GM23338 (cell line): Measurements from ENCODE around the gene MARCHF3. TPM values are rescaled to one million over a fixed set of nuclear protein-coding genes. Genes with fewer than 3 reads are reported as not detected.

Source experiments
- ATAC-seq: fragments of 200-7000 bp; cut with Tn5 transposase; 3 replicates; pipeline ENCODE4 v1.9.1; 2020
- DNase-seq: peaks from one replicate; pipeline ENCODE4 v3.0.0-alpha.2; 2015; ENCODE audit warnings: low spot score
- H2AFZ ChIP-seq: fragments of 200-600 bp; sonication (generic); 2 replicates; pipeline ENCODE4 v1.8.0; 2016; ENCODE audit warnings: antibody characterized with exemption, mild to moderate bottlenecking, moderate library complexity
- H3F3A ChIP-seq: fragments of 200-600 bp; sonication (generic); replicated peaks from 2 replicates; pipeline ENCODE4 v1.8.0; 2017; ENCODE audit warnings: antibody characterized with exemption, mixed run types, low read depth
- H3K27ac ChIP-seq: fragments of 200-600 bp; sonication (generic); 2 replicates; pipeline ENCODE4 v1.6.1; 2016; ENCODE audit warnings: low read depth
- H3K27me3 ChIP-seq: fragments of 200-600 bp; sonication (generic); 2 replicates; pipeline ENCODE4 v1.8.0; 2016; ENCODE audit warnings: mild to moderate bottlenecking, mixed run types, moderate library complexity; ENCODE audit not compliant: insufficient read depth
- H3K36me3 ChIP-seq: fragments of 200-600 bp; sonication (generic); 2 replicates; pipeline ENCODE4 v1.8.0; 2016; ENCODE audit warnings: mild to moderate bottlenecking; ENCODE audit not compliant: insufficient read depth
- H3K4me1 ChIP-seq: fragments of 200-600 bp; sonication (generic); 2 replicates; pipeline ENCODE4 v1.8.0; 2016; ENCODE audit warnings: mild to moderate bottlenecking, moderate library complexity; ENCODE audit not compliant: insufficient read depth
- H3K4me2 ChIP-seq: fragments of 200-600 bp; sonication (generic); 2 replicates; pipeline ENCODE4 v1.7.1; 2017; ENCODE audit warnings: mixed run types
- H3K4me3 ChIP-seq: fragments of 200-600 bp; sonication (generic); 2 replicates; pipeline ENCODE4 v1.6.1; 2016; ENCODE audit warnings: mixed run types
- H3K79me2 ChIP-seq: fragments of 200-600 bp; sonication (generic); replicated peaks from 2 replicates; pipeline ENCODE4 v1.8.0; 2017; ENCODE audit warnings: mild to moderate bottlenecking; ENCODE audit not compliant: insufficient read depth
- H3K9me2 ChIP-seq: fragments of 200-600 bp; sonication (generic); 2 replicates; pipeline ENCODE4 v1.8.0; 2017; ENCODE audit not compliant: insufficient read depth
- H4K20me1 ChIP-seq: fragments of 200-600 bp; sonication (generic); replicated peaks from 2 replicates; pipeline ENCODE4 v1.8.0; 2017; ENCODE audit warnings: mild to moderate bottlenecking; ENCODE audit not compliant: insufficient read depth
- H3K27ac Mint-ChIP-seq: 2 replicates; pipeline ENCODE4 v1.8.0; 2020; ENCODE audit warnings: inconsistent platforms, mild to moderate bottlenecking, moderate library complexity, mixed read lengths
- H3K27me3 Mint-ChIP-seq: 3 replicates; pipeline ENCODE4 v1.8.0; 2022; ENCODE audit warnings: low read depth, mild to moderate bottlenecking, moderate library complexity, mixed read lengths, inconsistent platforms; ENCODE audit not compliant: insufficient read depth, poor library complexity
- H3K36me3 Mint-ChIP-seq: 3 replicates; pipeline ENCODE4 v1.8.0; 2021; ENCODE audit warnings: low read depth, mild to moderate bottlenecking, inconsistent platforms, moderate library complexity, mixed read lengths
- H3K4me1 Mint-ChIP-seq: 3 replicates; pipeline ENCODE4 v1.8.0; 2020; ENCODE audit warnings: mild to moderate bottlenecking, inconsistent platforms, mixed read lengths
- H3K4me3 Mint-ChIP-seq: 3 replicates; pipeline ENCODE4 v1.8.0; 2021; ENCODE audit warnings: moderate library complexity, mild to moderate bottlenecking, inconsistent platforms, mixed read lengths
- H3K9me3 Mint-ChIP-seq: 3 replicates; pipeline ENCODE4 v1.8.0; 2020; ENCODE audit warnings: moderate library complexity, mild to moderate bottlenecking, inconsistent platforms, mixed read lengths
- CREB1 ChIP-seq: fragments of 250-450 bp; sonication (Bioruptor Pico); IDR thresholded peaks from 2 replicates; pipeline ENCODE4 v1.5.0; 2020; ENCODE audit warnings: low read depth, mild to moderate bottlenecking, moderate library complexity
- ETS1 ChIP-seq: IDR thresholded peaks from 2 replicates; pipeline ENCODE4 v1.6.1; 2016; ENCODE audit warnings: antibody characterized with exemption
- EZH2 ChIP-seq: fragments of 200-600 bp; sonication (generic); IDR thresholded peaks from one replicate; pipeline ENCODE4 v1.8.0; 2017; ENCODE audit warnings: antibody characterized with exemption, mild to moderate bottlenecking, low read depth; ENCODE audit not compliant: unreplicated experiment
- EZH2phosphoT487 ChIP-seq: fragments of 200-600 bp; sonication (generic); IDR thresholded peaks from one replicate; pipeline ENCODE4 v1.8.1; 2018; ENCODE audit warnings: antibody characterized with exemption; ENCODE audit not compliant: unreplicated experiment
- JUNB ChIP-seq: IDR thresholded peaks from one replicate; pipeline ENCODE4 v1.6.1; 2016; ENCODE audit warnings: antibody characterized with exemption; ENCODE audit not compliant: unreplicated experiment
- NANOG ChIP-seq: IDR thresholded peaks from 2 replicates; pipeline ENCODE4 v1.6.1; 2016; ENCODE audit warnings: antibody characterized with exemption, borderline replicate concordance
- POLR2AphosphoS5 ChIP-seq: IDR thresholded peaks from 2 replicates; pipeline ENCODE4 v1.6.1; 2016; ENCODE audit warnings: antibody characterized with exemption, low read depth
- STAT1 ChIP-seq: IDR thresholded peaks from one replicate; pipeline ENCODE4 v1.6.1; 2016; ENCODE audit warnings: antibody characterized with exemption; ENCODE audit not compliant: unreplicated experiment
- ZNF114 ChIP-seq: fragments of 250-450 bp; sonication (Bioruptor Pico); IDR thresholded peaks from 2 replicates; pipeline ENCODE4 v1.5.0; 2020; ENCODE audit warnings: mild to moderate bottlenecking, moderate library complexity
- ZNF331 ChIP-seq: fragments of 250-450 bp; sonication (Bioruptor Pico); IDR thresholded peaks from 2 replicates; pipeline ENCODE4 v1.5.0; 2020; ENCODE audit warnings: low read depth, mild to moderate bottlenecking, moderate library complexity
- polyA plus RNA-seq: library from polyadenylated mRNA; unstranded; fragments of >200 nt; fragmentation: Nextera tagmentation; extraction: Ambion mirVana; gene quantifications from 2 replicates; pipeline ENCODE4 v1.2.1, GENCODE V29; 2016
- total RNA-seq: library from RNA; depleted of rRNA; stranded (reverse); fragments of >200 nt; shearing (Covaris generic); gene quantifications from 2 replicates; pipeline ENCODE4 v1.2.3, GENCODE V29; 2014
- TF ChIP-seq, protein P1 (sequence below): fragments of 250-450 bp; sonication (Bioruptor Pico); IDR thresholded peaks from 2 replicates; pipeline ENCODE4 v1.5.0; 2020; ENCODE audit warnings: mild to moderate bottlenecking, moderate library complexity
- TF ChIP-seq, protein P2 (sequence below): IDR thresholded peaks from one replicate; pipeline ENCODE4 v1.6.1; 2018; ENCODE audit warnings: antibody characterized with exemption; ENCODE audit not compliant: unreplicated experiment
- TF ChIP-seq, protein P3 (sequence below), 2 experiments: fragments of 200-600 bp in 1 of 2; sonication (generic) in 1 of 2; conservative IDR thresholded peaks; 2 replicates each; pipeline versions ENCODE4 v1.5.1 to v1.6.1; 2016 to 2017; ENCODE audit warnings: antibody characterized with exemption in 2 of 2, low read depth in 2 of 2, mild to moderate bottlenecking in 2 of 2, moderate library complexity in 1 of 2

MARCHF3 gene
- total and polyA plus RNA-seq, 2 experiments from 2014 or later = 7.0 to 12.7 TPM

GRCh38 chr5:126961702-126962101 lies 68.7 kb downstream of the MARCHF3 start:
- no peak for ATAC-seq
- no peak for DNase-seq
- H3K4me2 ChIP-seq = no peak overlapping the region
- H2AFZ ChIP-seq = no peak overlapping the region
- no peak for TF ChIP-seq ETS1
- TF ChIP-seq, protein P1, sequence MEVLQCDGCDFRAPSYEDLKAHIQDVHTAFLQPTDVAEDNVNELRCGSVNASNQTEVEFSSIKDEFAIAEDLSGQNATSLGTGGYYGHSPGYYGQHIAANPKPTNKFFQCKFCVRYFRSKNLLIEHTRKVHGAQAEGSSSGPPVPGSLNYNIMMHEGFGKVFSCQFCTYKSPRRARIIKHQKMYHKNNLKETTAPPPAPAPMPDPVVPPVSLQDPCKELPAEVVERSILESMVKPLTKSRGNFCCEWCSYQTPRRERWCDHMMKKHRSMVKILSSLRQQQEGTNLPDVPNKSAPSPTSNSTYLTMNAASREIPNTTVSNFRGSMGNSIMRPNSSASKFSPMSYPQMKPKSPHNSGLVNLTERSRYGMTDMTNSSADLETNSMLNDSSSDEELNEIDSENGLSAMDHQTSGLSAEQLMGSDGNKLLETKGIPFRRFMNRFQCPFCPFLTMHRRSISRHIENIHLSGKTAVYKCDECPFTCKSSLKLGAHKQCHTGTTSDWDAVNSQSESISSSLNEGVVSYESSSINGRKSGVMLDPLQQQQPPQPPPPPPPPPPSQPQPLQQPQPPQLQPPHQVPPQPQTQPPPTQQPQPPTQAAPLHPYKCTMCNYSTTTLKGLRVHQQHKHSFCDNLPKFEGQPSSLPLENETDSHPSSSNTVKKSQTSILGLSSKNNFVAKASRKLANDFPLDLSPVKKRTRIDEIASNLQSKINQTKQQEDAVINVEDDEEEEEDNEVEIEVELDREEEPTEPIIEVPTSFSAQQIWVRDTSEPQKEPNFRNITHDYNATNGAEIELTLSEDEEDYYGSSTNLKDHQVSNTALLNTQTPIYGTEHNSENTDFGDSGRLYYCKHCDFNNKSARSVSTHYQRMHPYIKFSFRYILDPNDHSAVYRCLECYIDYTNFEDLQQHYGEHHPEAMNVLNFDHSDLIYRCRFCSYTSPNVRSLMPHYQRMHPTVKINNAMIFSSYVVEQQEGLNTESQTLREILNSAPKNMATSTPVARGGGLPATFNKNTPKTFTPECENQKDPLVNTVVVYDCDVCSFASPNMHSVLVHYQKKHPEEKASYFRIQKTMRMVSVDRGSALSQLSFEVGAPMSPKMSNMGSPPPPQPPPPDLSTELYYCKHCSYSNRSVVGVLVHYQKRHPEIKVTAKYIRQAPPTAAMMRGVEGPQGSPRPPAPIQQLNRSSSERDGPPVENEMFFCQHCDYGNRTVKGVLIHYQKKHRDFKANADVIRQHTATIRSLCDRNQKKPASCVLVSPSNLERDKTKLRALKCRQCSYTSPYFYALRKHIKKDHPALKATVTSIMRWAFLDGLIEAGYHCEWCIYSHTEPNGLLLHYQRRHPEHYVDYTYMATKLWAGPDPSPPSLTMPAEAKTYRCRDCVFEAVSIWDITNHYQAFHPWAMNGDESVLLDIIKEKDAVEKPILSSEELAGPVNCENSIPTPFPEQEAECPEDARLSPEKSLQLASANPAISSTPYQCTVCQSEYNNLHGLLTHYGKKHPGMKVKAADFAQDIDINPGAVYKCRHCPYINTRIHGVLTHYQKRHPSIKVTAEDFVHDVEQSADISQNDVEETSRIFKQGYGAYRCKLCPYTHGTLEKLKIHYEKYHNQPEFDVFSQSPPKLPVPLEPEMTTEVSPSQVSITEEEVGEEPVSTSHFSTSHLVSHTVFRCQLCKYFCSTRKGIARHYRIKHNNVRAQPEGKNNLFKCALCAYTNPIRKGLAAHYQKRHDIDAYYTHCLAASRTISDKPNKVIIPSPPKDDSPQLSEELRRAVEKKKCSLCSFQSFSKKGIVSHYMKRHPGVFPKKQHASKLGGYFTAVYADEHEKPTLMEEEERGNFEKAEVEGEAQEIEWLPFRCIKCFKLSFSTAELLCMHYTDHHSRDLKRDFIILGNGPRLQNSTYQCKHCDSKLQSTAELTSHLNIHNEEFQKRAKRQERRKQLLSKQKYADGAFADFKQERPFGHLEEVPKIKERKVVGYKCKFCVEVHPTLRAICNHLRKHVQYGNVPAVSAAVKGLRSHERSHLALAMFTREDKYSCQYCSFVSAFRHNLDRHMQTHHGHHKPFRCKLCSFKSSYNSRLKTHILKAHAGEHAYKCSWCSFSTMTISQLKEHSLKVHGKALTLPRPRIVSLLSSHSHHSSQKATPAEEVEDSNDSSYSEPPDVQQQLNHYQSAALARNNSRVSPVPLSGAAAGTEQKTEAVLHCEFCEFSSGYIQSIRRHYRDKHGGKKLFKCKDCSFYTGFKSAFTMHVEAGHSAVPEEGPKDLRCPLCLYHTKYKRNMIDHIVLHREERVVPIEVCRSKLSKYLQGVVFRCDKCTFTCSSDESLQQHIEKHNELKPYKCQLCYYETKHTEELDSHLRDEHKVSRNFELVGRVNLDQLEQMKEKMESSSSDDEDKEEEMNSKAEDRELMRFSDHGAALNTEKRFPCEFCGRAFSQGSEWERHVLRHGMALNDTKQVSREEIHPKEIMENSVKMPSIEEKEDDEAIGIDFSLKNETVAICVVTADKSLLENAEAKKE (CRISPR knock-in tag) = no peak
- TF ChIP-seq NANOG = no peak
- TF ChIP-seq ZNF331 = no peak
- TF ChIP-seq EZH2phosphoT487 = no peak
- TF ChIP-seq, protein P2, sequence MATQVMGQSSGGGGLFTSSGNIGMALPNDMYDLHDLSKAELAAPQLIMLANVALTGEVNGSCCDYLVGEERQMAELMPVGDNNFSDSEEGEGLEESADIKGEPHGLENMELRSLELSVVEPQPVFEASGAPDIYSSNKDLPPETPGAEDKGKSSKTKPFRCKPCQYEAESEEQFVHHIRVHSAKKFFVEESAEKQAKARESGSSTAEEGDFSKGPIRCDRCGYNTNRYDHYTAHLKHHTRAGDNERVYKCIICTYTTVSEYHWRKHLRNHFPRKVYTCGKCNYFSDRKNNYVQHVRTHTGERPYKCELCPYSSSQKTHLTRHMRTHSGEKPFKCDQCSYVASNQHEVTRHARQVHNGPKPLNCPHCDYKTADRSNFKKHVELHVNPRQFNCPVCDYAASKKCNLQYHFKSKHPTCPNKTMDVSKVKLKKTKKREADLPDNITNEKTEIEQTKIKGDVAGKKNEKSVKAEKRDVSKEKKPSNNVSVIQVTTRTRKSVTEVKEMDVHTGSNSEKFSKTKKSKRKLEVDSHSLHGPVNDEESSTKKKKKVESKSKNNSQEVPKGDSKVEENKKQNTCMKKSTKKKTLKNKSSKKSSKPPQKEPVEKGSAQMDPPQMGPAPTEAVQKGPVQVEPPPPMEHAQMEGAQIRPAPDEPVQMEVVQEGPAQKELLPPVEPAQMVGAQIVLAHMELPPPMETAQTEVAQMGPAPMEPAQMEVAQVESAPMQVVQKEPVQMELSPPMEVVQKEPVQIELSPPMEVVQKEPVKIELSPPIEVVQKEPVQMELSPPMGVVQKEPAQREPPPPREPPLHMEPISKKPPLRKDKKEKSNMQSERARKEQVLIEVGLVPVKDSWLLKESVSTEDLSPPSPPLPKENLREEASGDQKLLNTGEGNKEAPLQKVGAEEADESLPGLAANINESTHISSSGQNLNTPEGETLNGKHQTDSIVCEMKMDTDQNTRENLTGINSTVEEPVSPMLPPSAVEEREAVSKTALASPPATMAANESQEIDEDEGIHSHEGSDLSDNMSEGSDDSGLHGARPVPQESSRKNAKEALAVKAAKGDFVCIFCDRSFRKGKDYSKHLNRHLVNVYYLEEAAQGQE = no peak
- no peak for TF ChIP-seq ZNF114 (CRISPR knock-in tag)
- TF ChIP-seq EZH2 = no peak
- TF ChIP-seq STAT1 = no peak
- no peak for TF ChIP-seq JUNB
- TF ChIP-seq POLR2AphosphoS5 = no peak
- TF ChIP-seq CREB1 = no peak
- TF ChIP-seq, protein P3, sequence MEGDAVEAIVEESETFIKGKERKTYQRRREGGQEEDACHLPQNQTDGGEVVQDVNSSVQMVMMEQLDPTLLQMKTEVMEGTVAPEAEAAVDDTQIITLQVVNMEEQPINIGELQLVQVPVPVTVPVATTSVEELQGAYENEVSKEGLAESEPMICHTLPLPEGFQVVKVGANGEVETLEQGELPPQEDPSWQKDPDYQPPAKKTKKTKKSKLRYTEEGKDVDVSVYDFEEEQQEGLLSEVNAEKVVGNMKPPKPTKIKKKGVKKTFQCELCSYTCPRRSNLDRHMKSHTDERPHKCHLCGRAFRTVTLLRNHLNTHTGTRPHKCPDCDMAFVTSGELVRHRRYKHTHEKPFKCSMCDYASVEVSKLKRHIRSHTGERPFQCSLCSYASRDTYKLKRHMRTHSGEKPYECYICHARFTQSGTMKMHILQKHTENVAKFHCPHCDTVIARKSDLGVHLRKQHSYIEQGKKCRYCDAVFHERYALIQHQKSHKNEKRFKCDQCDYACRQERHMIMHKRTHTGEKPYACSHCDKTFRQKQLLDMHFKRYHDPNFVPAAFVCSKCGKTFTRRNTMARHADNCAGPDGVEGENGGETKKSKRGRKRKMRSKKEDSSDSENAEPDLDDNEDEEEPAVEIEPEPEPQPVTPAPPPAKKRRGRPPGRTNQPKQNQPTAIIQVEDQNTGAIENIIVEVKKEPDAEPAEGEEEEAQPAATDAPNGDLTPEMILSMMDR (conservative IDR thresholded peaks at IDR 0.05; ENCODE audit: low read depth in 2 of 2) = no peak
- Mint-ChIP-seq H3K36me3 (no peaks in the 10 kb centered on the region), H3K4me1 (peaks cover 16% of the 10 kb centered on the region; the same call in 2 of the 3 replicates), H3K27me3 (no peaks in the 10 kb centered on the region), H3K9me3 (no peaks in the 10 kb centered on the region; the same call in 2 of the 3 replicates), H3K4me3 (no peak overlapping the region), H3K27ac (peak overlapping the region; percentile 60)
- H3K79me2 ChIP-seq = no peaks in the 10 kb centered on the region
- H3K27me3 ChIP-seq = no peaks in the 10 kb centered on the region
- no peak overlapping the region for H3K4me3 ChIP-seq
- no peak overlapping the region for H3K27ac ChIP-seq
- H3K9me2 ChIP-seq = no peaks in the 10 kb centered on the region
- no peaks in the 10 kb centered on the region for H3K36me3 ChIP-seq
- no peaks in the 10 kb centered on the region for H4K20me1 ChIP-seq
- H3F3A ChIP-seq = no peaks in the 10 kb centered on the region
- H3K4me1 ChIP-seq = no peaks in the 10 kb centered on the region
